Ecto neural progenitor cell (in vitro differentiated cells): ENCODE data around the gene P2RX7.
"Not testable (repeated sequence)": the region's sequence is repeated elsewhere in the genome, so short reads cannot be mapped to it uniquely, and the experiment has no call there.

ENCODE experiments used
- DNase-seq: peaks from one replicate; pipeline ENCODE4 v3.0.0-alpha.2; 2018; ENCODE audit warnings: low spot score

Gene P2RX7

DNA sequence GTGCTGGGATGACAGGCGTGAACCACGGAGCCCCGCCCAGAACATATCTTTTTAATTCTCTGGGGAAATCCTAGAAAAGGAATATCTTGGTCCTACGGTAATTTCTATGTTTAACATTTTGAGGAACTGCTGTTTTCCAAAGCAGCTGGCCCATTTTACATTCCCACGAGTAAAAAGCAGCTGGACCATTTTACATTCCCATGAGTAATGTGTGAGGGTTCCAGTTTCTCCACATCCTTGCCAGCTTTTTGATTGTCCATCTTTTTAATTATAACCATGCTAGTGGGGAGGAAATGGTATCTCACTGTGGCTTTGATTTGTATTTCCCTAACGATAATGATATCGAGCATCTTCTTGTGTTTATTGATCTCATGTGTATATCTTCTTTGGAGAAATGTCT, 72.8 kb downstream of the P2RX7 start:
- DNase-seq: no peak

DNA sequence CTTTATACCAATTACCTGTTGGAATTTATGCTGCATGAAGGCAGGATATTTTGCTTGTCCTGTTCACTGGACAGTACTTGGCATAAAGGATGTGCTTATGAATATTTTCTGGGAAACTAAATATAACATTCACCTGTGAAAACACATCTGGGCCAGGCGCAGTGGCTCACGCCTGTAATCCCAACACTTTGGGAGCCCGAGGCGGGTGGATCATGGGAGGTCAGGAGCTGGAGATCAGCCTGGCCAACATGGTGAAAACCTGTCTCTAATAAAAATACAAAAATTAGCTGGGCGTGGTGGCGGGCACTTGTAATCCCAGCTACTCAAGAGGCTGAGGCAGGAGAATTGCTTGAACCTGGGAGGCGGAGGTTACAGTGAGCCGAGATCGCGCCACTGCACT, 75.9 kb downstream of the P2RX7 start:
- not testable (repeated sequence) for DNase-seq

DNA sequence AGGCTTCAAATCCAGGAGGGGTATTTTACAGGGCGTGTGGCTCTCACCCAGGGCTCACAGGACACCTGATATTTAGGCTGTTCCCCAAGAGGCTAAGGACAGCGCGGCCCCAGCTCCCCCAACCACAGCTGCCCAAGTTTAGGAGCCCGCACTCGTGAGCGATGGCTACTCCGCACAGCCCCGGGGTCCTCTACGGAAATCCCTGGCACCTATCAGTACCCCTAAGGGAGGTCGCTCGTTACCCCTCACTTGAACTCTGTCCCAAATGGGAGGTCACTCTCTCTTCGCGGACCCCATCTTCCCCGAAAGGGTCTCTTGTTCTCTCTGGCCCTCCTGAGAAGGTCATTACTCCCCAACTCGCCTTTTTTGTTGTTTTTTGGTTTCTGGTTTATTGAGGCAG, 76.5 kb downstream of the P2RX7 start:
- DNase-seq: no peak

DNA sequence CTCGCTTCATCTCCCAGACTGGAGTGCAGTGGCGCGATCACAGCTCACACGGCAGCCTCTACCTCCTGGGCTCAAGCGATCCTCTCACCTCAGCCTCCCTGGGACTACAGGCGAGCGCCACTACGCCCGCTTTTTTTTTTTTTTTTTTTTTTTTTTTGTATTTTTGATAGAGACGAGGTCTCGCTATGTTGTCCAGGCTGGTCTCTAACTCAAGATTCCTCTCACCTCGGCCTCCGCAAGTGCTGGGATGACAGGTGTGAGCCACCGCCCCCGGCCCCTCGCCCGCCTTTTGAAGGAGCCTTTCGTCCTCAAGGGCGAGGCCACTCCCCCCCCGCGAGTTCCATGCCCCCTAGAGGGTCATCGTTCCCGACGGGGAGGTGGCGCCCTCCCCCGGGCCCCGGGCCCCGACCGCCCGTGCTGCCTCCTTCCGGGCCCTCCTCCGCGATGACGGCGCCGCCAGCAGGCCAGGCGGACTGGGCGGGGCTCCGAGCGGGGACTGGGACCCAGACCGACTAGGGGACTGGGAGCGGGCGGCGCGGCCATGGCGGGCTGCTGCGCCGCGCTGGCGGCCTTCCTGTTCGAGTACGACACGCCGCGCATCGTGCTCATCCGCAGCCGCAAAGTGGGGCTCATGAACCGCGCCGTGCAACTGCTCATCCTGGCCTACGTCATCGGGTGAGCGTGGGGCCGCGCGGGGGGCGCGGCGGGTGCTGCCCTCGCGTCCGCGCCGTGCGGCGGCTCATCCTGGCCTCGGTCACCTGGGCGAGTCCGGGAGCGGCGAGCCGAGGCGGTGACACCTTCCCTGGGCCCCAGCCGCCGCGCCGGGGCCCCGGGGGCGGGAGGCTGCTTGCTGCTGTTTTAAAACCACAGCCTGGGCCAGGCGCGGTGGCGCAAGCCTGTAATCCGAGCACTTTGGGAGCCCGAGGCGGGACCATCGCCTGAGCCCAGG, 77.2 kb downstream of the P2RX7 start, which contains the start of gene P2RX4:
Gene P2RX4, plus strand, starts transcription at position 506 of the 949 bp plus-strand sequence. Its CDS starts 36 bp downstream, at position 542.
- peak; percentile 92 for DNase-seq

DNA sequence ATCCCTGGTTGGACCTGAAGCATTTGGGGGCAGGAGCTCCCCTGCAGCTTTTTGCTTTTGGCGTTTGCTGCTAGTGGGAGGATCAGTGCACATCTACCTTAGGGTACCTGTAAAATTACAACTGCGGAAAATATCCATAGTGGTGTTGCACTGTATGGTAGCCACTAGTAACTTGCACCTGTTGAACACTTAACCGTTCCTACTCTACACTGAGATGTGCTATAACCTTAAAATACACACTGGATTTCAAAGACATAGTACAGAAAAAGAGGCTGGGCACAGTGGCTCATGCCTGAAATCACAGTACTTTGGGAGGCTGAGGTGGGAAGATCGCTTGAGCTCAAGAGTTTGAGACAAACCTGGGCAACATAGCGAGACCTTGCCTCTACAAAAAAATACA, 80.2 kb downstream of the P2RX7 start:
- no peak for DNase-seq

DNA sequence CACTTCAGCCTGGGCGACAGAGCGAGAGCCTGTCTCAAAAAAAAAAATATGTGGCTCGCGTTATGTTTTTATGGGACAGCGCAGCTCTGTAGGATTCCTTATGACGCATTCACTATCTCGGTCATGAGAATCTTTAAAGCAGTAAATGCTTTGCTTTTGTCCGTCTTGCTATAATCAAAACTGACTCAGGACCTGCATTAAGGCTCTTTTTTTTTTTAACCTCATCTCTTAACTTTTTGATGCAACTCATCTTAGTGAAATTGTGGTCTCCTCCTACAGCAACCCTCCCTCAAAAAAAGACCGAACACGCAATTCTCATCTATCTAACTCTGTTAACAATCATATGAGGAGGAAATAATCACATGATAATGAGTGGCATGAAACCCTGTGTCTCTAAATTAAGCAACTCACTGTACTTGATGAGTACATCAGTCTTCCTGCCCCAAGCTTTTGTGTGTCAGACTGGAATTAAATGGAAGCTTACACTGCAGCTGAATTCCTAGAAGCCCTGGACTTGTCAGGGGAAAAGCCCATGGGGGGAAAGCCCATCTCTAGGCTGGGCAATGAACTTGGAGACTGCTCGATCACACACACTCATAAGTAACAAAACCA, 81.6 kb downstream of the P2RX7 start:
- DNase-seq: no peak

DNA sequence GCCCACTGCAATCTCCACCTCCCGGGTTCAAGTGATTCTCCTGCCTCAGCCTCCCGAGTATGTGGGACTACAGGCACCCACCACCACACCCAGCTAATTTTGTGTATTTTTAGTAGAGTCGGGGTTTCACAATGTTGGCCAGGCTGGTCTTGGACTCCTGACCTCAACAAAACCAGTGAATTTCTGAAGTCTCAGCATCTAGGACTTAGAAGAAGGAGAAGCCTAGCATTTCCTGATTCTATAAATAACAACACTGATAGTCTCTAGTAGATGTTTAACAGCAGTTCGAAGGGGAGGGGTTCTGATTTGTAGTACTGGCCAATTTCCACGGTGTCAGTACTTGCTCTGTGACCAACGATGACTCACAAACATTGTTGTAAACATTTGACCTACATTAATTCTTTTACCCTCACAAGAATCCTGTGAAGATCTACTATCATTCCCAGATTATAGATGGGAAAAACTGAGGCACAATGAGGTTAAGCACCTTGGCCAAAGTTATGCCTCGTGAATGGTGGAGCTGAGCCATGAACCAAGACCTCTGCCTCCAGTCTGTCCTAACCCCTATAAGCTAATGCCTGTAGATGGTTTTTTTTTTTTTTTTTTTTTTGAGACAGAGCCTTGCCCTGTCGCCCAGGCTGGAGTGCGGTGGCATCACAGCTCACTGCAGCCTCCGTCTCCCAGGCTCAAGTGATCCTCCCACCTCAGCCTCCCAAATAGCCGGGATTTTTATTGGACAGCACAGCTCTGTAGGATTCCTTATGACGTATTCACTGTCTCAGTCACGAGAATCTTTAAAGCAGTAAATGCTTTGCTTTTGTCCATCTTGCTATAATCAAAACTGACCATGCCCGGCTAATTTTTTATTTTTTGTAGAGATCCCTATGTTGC, 82.4 kb downstream of the P2RX7 start:
- no peak for DNase-seq

DNA sequence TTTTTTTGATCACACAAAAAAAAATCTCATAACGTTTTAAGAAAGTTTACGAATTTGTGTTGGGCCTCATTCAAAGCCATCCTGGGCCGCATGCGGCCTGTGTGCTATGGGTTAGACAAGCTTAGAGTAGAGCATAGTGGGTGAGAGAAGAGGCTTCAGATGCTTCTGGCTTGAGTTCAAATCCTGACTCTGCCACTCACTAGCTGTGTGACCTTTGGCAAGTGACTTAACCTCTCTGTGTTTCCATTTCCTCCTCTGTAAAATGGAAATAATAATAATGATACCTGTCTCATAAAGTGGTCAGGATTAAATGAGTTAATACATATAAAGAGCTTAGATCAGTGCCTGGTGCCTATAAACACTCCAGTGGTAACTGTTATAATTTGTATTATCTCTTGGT, 83.4 kb downstream of the P2RX7 start:
- DNase-seq: no peak

DNA sequence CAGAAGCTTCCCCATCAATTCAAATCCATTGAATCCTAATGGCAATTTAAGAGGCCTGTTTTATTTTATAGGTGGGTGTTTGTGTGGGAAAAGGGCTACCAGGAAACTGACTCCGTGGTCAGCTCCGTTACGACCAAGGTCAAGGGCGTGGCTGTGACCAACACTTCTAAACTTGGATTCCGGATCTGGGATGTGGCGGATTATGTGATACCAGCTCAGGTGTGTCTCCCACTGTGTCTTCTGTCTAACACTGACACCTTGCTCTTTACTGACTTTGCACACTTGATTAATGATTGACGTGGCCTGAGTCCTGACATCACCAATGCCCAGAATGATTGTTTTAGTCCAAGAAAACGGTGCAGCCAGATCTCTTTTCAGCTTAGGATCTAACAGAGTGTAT, 84.4 kb downstream of the P2RX7 start:
- DNase-seq: no peak

DNA sequence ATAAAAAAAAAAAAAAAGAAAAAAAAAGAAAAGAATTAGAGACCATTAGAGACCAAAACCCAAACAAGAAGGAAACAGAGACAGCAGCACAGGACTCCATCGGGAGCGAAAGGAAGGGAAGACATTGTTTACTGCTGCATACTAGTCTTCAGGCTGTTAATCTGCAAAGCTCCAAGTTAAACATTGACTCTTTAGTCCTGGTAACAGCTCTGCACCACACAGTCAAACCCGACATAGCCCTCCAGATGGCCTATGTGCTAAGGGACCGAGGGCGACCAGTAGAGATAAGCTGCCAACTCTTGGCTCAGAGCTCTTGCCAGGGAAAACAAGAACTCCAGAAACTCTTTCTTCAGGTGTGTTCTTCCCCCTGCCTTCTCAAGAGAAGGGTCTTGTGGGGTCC, 85.1 kb downstream of the P2RX7 start:
- DNase-seq: no peak

DNA sequence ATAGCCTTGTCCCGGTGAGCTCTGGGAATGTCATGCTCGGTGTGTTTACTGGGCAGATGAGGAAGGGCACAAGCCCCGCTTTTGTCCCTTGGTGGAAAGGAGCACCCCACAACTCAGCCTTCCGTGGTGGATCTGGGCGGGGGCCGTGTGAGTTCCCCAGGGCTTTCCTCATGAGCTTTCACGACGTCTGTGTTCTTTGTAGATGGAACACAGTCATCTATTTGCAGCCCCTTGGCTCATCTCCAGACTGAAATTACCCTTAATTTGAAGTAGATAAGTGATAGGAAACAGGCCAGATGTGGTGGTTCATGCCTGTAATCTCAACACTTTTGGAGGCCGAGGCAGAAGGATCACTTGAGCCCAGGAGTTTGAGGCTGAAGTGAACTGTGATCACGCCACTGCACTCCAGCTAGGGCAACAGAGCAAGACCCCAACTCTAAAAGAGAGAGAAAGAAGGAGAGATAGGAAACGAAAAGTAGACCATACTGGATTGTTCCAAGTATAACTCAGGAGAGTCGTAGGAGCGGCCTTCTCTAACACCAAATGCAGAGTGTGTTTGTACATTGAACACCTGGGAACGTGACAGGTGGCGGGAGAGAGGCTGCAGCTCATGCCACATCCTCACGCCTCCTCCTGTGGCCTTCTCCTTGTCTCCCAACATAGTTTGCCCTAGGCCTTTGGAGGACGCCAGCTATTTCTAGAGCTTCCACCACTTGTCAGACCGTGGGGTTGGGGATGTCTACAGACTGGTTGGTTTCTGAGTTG, 86.1 kb downstream of the P2RX7 start:
- DNase-seq: no peak

DNA sequence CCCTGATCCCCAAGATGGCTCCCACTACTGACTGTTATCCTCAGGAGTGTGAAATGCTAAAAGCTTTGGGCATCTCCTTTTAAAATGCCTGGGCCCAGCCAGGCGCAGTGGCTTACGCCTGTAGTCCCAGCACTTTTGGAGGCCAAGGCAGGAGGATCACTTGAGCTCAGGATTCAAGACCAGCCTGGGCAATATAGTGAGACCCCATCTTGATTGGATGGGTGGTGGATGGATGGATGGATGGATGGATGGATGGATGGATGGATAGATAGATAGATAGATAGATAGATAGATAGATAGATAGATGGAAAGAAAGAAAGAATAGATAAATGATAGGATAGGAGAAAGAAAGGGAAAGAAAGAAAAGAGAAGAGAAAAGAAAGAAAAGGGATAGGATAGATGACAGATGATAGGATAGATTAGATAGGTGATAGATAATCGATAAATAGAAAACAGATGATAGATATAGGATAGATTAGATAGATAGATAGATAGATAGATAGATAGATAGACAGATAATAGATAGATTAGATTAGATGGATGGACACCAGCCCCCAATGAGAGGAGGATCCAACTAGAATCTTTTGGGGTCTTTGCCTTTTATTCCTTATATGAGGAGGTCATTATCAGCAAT, 86.8 kb downstream of the P2RX7 start:
- no peak for DNase-seq

DNA sequence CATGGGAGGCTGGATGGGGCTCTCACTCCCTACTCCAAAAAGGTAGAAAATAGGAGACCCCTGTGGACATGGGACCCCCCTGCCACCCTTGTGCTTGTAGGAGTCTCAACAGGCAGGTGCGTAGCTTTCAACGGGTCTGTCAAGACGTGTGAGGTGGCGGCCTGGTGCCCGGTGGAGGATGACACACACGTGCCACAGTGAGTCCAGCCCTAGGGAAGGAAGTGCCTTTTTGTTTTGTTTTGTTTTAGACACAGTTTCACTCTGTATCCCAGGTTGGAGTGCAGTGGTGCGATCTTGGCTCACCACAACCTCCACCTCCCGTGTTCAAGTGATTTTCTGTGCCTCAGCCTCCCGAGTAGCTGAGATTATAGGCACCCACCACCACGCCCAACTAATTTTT, 90.2 kb downstream of the P2RX7 start:
- DNase-seq: no peak

DNA sequence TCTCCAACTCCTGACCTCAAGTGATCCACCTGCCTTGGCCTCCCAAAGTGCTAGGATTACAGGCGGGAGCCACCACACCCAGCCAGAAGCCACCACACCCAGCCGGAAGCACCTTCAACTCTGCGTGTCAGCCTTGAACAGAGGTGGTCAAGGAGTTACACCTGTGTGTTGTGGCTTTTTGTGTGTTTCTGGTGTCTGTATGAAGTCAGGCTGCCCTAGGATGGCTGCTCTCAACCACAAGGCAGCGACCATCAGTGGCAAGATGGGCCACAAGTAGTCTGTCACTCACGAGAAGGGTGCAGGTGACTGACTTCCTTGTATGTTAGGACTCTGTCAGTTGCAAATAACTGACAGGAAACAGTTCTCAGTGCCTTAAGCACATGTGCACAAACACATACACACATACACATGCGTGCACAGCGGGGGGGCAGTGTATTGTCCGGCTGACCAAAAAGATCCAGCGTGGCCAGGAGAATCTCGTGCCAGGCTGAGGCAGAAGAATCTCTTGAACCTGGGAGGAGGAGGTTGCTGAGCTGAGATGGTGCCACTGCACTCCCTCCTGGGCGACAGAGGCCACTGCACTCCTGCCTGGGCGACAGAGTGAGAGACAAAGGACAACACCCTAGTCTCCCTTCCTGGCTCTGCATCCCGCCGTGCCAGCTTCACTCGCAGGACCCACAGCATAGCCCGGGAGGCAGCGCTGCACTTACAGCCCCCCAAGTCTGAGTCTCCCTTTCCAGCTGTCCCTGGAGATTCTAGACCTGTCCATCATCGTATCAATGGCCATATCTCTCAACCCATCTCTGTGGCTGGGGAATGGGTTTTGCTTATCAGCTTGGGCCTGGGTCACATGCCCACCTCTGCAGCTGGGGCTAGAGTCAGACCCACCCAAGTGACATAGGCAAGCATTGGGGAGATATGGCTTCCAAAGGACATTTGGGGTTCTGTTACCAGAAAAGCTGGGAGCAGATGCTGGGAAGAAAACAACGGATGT, 90.9 kb downstream of the P2RX7 start:
- DNase-seq: no peak

DNA sequence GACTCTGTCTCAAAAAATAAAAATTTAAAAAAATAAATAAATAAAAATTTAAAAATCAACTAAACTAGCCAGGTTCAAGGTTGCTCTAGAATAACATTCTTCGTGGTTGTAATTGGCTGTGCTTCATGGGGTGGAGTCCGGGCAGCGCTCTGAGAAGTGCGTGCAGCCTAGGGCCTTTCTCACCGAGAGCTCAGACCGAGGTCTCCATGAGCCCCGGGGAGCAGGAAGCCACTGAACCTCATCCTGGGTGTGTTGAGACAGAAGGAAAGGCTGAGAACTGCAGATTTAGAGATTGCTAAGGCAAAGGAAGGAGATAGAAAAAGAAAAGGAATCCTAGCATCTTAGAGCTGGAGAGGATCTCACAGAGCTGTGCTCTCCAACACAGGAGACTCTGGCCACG, 91.9 kb downstream of the P2RX7 start:
- DNase-seq: no peak

DNA sequence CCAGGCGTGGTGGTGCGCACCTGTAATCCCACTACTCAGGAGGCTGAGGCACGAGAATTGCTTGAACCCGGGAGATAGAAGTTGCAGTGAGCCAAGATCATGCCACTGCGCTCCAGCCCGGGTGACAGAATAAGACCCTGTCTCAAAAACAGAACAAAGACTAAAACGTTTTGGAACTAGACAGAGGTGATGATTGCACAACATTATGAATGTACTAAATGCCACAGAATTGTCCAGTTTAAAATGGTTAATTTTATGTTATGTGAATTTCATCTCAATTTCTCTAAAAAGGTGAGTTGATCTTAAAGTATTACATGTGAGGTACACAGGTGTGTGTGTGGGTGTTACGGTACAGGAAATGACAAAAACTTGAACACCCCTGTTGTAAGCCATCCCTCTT, 93.7 kb downstream of the P2RX7 start:
- no peak for DNase-seq

DNA sequence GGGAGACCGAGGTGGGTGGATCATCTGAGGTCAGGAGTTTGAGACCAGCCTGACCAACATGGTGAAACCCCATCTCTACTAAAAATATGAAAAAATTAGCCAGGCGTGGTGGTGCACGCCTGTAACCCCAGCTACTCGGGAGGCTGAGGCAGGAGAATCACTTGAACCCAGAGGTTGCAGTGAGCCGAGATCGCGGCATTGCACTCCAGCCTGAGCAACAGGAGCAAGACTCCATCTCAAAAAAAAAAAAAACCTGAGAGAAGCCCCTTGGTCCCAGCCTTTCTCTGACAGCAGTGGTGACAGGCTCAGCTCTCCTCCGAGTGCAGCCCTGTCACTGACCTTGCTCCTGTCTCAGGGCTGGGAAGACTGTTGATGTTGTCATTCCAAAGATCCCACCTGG, 94.2 kb downstream of the P2RX7 start:
- not testable (repeated sequence) for DNase-seq

DNA sequence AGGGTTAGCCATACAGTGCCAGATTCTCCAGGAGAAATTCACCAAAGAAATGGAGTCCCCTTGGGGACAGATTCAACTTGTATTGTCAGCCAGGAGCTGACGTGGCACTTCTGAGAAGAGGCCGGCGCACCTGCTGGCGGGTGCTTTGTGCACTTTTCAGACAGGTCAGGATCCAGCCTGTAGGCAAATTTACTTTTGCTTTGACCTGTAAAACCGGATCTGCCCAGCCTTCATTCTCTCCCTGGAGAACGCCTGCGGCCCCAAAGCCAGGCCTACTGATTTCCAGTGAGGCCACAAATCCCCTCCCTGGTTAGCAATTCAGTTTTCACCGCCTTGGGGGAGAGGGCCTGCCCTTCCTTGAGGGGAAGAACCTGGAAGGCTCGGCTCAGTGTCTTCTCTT, 94.6 kb downstream of the P2RX7 start:
- no peak for DNase-seq

DNA sequence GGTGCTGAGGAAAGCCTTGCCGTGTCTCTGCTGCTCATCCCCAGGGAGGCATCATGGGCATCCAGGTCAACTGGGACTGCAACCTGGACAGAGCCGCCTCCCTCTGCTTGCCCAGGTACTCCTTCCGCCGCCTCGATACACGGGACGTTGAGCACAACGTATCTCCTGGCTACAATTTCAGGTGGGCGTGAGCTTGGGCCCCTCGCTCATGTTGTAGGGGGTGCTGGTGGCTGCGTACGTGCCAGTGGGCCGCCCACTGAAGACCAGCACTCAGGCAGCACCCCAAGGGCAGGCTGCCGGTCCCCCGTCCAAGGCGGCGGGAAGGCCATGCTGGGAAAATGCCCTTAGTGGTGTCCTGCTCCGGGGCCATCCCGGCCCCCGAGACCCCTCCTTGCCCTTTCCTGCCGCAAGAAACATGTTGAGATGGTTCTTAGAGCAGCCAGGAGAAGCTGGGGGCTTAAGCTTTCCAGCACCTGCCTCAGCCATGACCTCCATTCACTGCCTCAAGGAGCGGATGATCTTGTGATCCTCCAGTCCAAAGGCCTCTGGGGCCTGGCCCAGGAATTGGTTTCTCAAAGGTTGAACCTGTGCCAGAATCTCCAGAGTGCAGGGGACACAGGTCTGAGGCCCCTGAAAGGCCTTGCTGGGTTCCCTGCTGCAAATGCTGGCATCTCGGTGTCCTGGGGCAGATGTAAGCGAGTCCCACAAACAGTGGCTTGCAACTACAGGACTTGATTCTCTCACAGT, 96.4 kb downstream of the P2RX7 start:
- DNase-seq: no peak
